A549 (cell line): ENCODE data around the gene MRPS34.
A peak's percentile ranks its signal among the peaks of the same experiment; 100 is the strongest.

Experiments
- BHLHE40 ChIP-seq: IDR thresholded peaks from 2 replicates; pipeline ENCODE4 v1.6.1; 2012; ENCODE audit warnings: low read depth, low read length, inconsistent platforms
- CEBPB ChIP-seq, 2 experiments: fragments of >200 bp in 1 of 2; sonication (Bioruptor Twin) in 1 of 2; formaldehyde crosslinking in 1 of 2; IDR thresholded peaks; 2 replicates each; pipeline ENCODE4 v1.6.1; 2012 to 2016
- ESRRA ChIP-seq: fragments of 150-350 bp; IDR thresholded peaks from 2 replicates; pipeline ENCODE4 v1.6.1; 2014; ENCODE audit warnings: mild to moderate bottlenecking, low read length, borderline replicate concordance
- FOSL2 ChIP-seq, 2 experiments: fragments of 450-650 bp in 1 of 2; fragments of >200 bp in 1 of 2; sonication (Bioruptor Twin) in 1 of 2; formaldehyde crosslinking; IDR thresholded peaks; 2 replicates each; pipeline versions ENCODE4 v1.5.0 to v1.6.1; 2016 to 2020; ENCODE audit warnings: mild to moderate bottlenecking in 1 of 2, moderate library complexity in 1 of 2
- MAZ ChIP-seq: fragments of 150-350 bp; IDR thresholded peaks from 2 replicates; pipeline ENCODE4 v1.6.1; 2014; ENCODE audit warnings: antibody characterized with exemption, low read depth, low read length, borderline replicate concordance
- NFE2L2 ChIP-seq: fragments of 150-350 bp; conservative IDR thresholded peaks from 2 replicates; pipeline ENCODE4 v1.6.1; 2014; ENCODE audit warnings: low read length
- NR3C1 ChIP-seq: fragments of >200 bp; sonication (Bioruptor Twin); formaldehyde crosslinking; IDR thresholded peaks from 3 replicates; pipeline ENCODE4 v1.6.1; 2017
- POLR2A ChIP-seq: IDR thresholded peaks from 2 replicates; pipeline ENCODE4 v1.6.1; 2012; ENCODE audit warnings: mild to moderate bottlenecking, low read length
- RNF2 ChIP-seq: fragments of 200-600 bp; sonication (generic); IDR thresholded peaks from 2 replicates; pipeline ENCODE4 v1.6.1; 2016; ENCODE audit warnings: low read depth, mild to moderate bottlenecking, antibody characterized with exemption, moderate library complexity, borderline replicate concordance
- ZC3H11A ChIP-seq: fragments of 450-650 bp; IDR thresholded peaks from 2 replicates; pipeline ENCODE4 v1.6.1; 2014; ENCODE audit warnings: antibody characterized with exemption, mild to moderate bottlenecking
- TF ChIP-seq, protein P1 (sequence below): fragments of >200 bp; sonication (Bioruptor Twin); formaldehyde crosslinking; IDR thresholded peaks from 3 replicates; pipeline ENCODE4 v1.5.1; 2016
- TF ChIP-seq, protein P2 (sequence below): fragments of 450-650 bp; IDR thresholded peaks from 2 replicates; pipeline ENCODE4 v1.6.1; 2014; ENCODE audit warnings: antibody characterized with exemption

GRCh38 chr16:1763521-1764511 is 9.1 kb downstream of the MRPS34 start:
- TF ChIP-seq POLR2A (no peak), NR3C1 (no peak), MAZ (no peak), FOSL2 (IDR thresholded peaks at IDR 0.05) (no peak), FOSL2 (CRISPR knock-in tag; IDR thresholded peaks at IDR 0.05) (no peak), RNF2 (no peak), CEBPB (IDR thresholded peaks at IDR 0.05) (no peak), ZC3H11A (no peak), ESRRA (no peak), NFE2L2 (no peak), BHLHE40 (no peak)
- TF ChIP-seq, protein P1, sequence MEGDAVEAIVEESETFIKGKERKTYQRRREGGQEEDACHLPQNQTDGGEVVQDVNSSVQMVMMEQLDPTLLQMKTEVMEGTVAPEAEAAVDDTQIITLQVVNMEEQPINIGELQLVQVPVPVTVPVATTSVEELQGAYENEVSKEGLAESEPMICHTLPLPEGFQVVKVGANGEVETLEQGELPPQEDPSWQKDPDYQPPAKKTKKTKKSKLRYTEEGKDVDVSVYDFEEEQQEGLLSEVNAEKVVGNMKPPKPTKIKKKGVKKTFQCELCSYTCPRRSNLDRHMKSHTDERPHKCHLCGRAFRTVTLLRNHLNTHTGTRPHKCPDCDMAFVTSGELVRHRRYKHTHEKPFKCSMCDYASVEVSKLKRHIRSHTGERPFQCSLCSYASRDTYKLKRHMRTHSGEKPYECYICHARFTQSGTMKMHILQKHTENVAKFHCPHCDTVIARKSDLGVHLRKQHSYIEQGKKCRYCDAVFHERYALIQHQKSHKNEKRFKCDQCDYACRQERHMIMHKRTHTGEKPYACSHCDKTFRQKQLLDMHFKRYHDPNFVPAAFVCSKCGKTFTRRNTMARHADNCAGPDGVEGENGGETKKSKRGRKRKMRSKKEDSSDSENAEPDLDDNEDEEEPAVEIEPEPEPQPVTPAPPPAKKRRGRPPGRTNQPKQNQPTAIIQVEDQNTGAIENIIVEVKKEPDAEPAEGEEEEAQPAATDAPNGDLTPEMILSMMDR, result peak; percentile 46
- TF ChIP-seq, protein P2, sequence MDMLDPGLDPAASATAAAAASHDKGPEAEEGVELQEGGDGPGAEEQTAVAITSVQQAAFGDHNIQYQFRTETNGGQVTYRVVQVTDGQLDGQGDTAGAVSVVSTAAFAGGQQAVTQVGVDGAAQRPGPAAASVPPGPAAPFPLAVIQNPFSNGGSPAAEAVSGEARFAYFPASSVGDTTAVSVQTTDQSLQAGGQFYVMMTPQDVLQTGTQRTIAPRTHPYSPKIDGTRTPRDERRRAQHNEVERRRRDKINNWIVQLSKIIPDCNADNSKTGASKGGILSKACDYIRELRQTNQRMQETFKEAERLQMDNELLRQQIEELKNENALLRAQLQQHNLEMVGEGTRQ, result no peak
